HG02885 (cell line): ENCODE data around the gene STK4.
"Not testable (repeated sequence)": the region's sequence is repeated elsewhere in the genome, so short reads cannot be mapped to it uniquely, and the experiment has no call there.

Source experiments
- ATAC-seq: cut with Tn5 transposase; IDR thresholded peaks from one replicate; pipeline ENCODE4 v1.9.1; 2021; ENCODE audit warnings: mild to moderate bottlenecking; ENCODE audit not compliant: unreplicated experiment, poor library complexity

Gene STK4

GRCh38 chr20:44979090-44979621, 12.8 kb downstream of the STK4 start:
- peak; percentile 94 for ATAC-seq

- no peak for ATAC-seq
Measured at GRCh38 chr20:44981736-44982406, 15.6 kb downstream of the STK4 start.

- ATAC-seq: no peak
Measured at GRCh38 chr20:44983093-44983674, 16.9 kb downstream of the STK4 start.

- no peak for ATAC-seq
Measured at GRCh38 chr20:44988631-44989171, 22.4 kb downstream of the STK4 start.

- ATAC-seq: no peak
Measured at GRCh38 chr20:44990425-44990824, 24.1 kb downstream of the STK4 start.

- no peak for ATAC-seq
Measured at GRCh38 chr20:44990957-44991356, 24.6 kb downstream of the STK4 start.

- ATAC-seq: no peak
Measured at GRCh38 chr20:44993343-44993742, 27.0 kb downstream of the STK4 start.

GRCh38 chr20:44997171-44997570, 30.9 kb downstream of the STK4 start:
- ATAC-seq: no peak

GRCh38 chr20:44997668-44998067, 31.4 kb downstream of the STK4 start:
- no peak for ATAC-seq

- no peak for ATAC-seq
Measured at GRCh38 chr20:45008521-45009049, 42.3 kb downstream of the STK4 start.

- no peak for ATAC-seq
Measured at GRCh38 chr20:45010399-45010828, 44.1 kb downstream of the STK4 start.

GRCh38 chr20:45011108-45011526, 44.8 kb downstream of the STK4 start:
- ATAC-seq: no peak

GRCh38 chr20:45012682-45013302, 46.5 kb downstream of the STK4 start:
- ATAC-seq: no peak

- ATAC-seq: not testable (repeated sequence)
Measured at GRCh38 chr20:45014131-45014530, 47.8 kb downstream of the STK4 start.

GRCh38 chr20:45014671-45015415, 48.5 kb downstream of the STK4 start:
- no peak for ATAC-seq

GRCh38 chr20:45016089-45016671, 49.9 kb downstream of the STK4 start:
- no peak for ATAC-seq

- ATAC-seq: no peak
Measured at GRCh38 chr20:45017281-45017680, 51.0 kb downstream of the STK4 start.

- no peak for ATAC-seq
Measured at GRCh38 chr20:45017857-45018256, 51.5 kb downstream of the STK4 start.

- no peak for ATAC-seq
Measured at GRCh38 chr20:45019027-45019761, 52.9 kb downstream of the STK4 start.
